Pons (tissue), 1 donor: Measurements from ENCODE around the gene PLAC8L1.
A peak's percentile ranks its signal among the peaks of the same experiment; 100 is the strongest.

Source experiments
- DNase-seq: peaks from one replicate; pipeline ENCODE4 v3.0.0-alpha.2; 2016; ENCODE audit warnings: low spot score

The PLAC8L1 gene

GRCh38 chr5:146079695-146080373 lies 25.5 kb downstream of the PLAC8L1 start:
- no peak for DNase-seq

- no peak for DNase-seq
Observed at GRCh38 chr5:146078566-146078965, 26.8 kb downstream of the PLAC8L1 start.

GRCh38 chr5:146076455-146076854 lies 28.9 kb downstream of the PLAC8L1 start:
- no peak for DNase-seq

- no peak for DNase-seq
Observed at GRCh38 chr5:146076028-146076427, 29.3 kb downstream of the PLAC8L1 start.

GRCh38 chr5:146073239-146073900 lies 32.0 kb downstream of the PLAC8L1 start:
- no peak for DNase-seq

GRCh38 chr5:146072595-146072994 lies 32.8 kb downstream of the PLAC8L1 start:
- no peak for DNase-seq

- no peak for DNase-seq
Observed at GRCh38 chr5:146071171-146071570, 34.2 kb downstream of the PLAC8L1 start.

- no peak for DNase-seq
Observed at GRCh38 chr5:146070746-146071145, 34.6 kb downstream of the PLAC8L1 start.

- DNase-seq = no peak
Observed at GRCh38 chr5:146069780-146070099, 35.6 kb downstream of the PLAC8L1 start.

- DNase-seq = no peak
Observed at GRCh38 chr5:146068977-146069779, 36.2 kb downstream of the PLAC8L1 start.

- DNase-seq = peak; percentile 17
Observed at GRCh38 chr5:146068206-146068605, 37.2 kb downstream of the PLAC8L1 start.

GRCh38 chr5:146066968-146067367 lies 38.4 kb downstream of the PLAC8L1 start:
- no peak for DNase-seq

GRCh38 chr5:146060221-146060585 lies 45.2 kb downstream of the PLAC8L1 start:
- DNase-seq = no peak

- no peak for DNase-seq
Observed at GRCh38 chr5:146059460-146060220, 45.7 kb downstream of the PLAC8L1 start.

GRCh38 chr5:146055432-146055831 lies 49.9 kb downstream of the PLAC8L1 start:
- no peak for DNase-seq

GRCh38 chr5:146052780-146053179 lies 52.6 kb downstream of the PLAC8L1 start:
- no peak for DNase-seq

- no peak for DNase-seq
Observed at GRCh38 chr5:146051678-146052077, 53.7 kb downstream of the PLAC8L1 start.

- no peak for DNase-seq
Observed at GRCh38 chr5:146050086-146050485, 55.3 kb downstream of the PLAC8L1 start.

- no peak for DNase-seq
Observed at GRCh38 chr5:146049704-146050026, 55.7 kb downstream of the PLAC8L1 start.

- DNase-seq = peak; percentile 74
Observed at GRCh38 chr5:146048994-146049703, 56.2 kb downstream of the PLAC8L1 start.

GRCh38 chr5:146047396-146047795 lies 58.0 kb downstream of the PLAC8L1 start:
- DNase-seq = no peak

- no peak for DNase-seq
Observed at GRCh38 chr5:146043722-146044121, 61.7 kb downstream of the PLAC8L1 start.
